HEK293T (cell line): ENCODE measurements around the gene MAP3K20.

Source experiments
- CTCF ChIA-PET: fragments of 350-600 bp; formaldehyde crosslinking; extraction: SDS; loops from one replicate; lab custom pipeline; 2021; ENCODE audit warnings: antibody characterized with exemption, inconsistent platforms; lab: Yijun Ruan, JAX
- POLR2A ChIA-PET: fragments of 350-600 bp; formaldehyde crosslinking; extraction: SDS; loops from one replicate; lab custom pipeline; 2020; ENCODE audit warnings: antibody characterized with exemption, inconsistent platforms; lab: Yijun Ruan, JAX
- DNase-seq: peaks from one replicate; pipeline ENCODE4 v3.0.0; 2012; ENCODE audit warnings: mixed read lengths; ENCODE audit errors: extremely low spot score
- ARNT ChIP-seq: fragments of 450-650 bp; IDR thresholded peaks from 2 replicates; pipeline ENCODE4 v1.6.1; 2017; ENCODE audit warnings: mild to moderate bottlenecking
- BHLHE40 ChIP-seq: fragments of 450-650 bp; IDR thresholded peaks from 2 replicates; pipeline ENCODE4 v1.6.1; 2016; ENCODE audit warnings: mild to moderate bottlenecking, moderate library complexity, borderline replicate concordance
- CTBP1 ChIP-seq: fragments of 450-650 bp; IDR thresholded peaks from 2 replicates; pipeline ENCODE4 v1.6.1; 2016; ENCODE audit warnings: borderline replicate concordance
- ELF4 ChIP-seq: fragments of 450-650 bp; IDR thresholded peaks from 2 replicates; pipeline ENCODE4 v1.6.1; 2017; ENCODE audit warnings: antibody characterized with exemption
- FOXA1 ChIP-seq: fragments of 450-650 bp; IDR thresholded peaks from 2 replicates; pipeline ENCODE4 v1.6.1; 2016; ENCODE audit warnings: mild to moderate bottlenecking
- FOXK2 ChIP-seq: fragments of 450-650 bp; IDR thresholded peaks from 2 replicates; pipeline ENCODE4 v1.6.1; 2016; ENCODE audit warnings: mild to moderate bottlenecking
- FOXM1 ChIP-seq: fragments of 450-650 bp; IDR thresholded peaks from 2 replicates; pipeline ENCODE4 v1.6.1; 2017; ENCODE audit warnings: mild to moderate bottlenecking, borderline replicate concordance
- HDGF ChIP-seq: fragments of 450-650 bp; IDR thresholded peaks from 2 replicates; pipeline ENCODE4 v1.6.1; 2017; ENCODE audit warnings: antibody characterized with exemption, borderline replicate concordance
- L3MBTL2 ChIP-seq: fragments of 450-650 bp; conservative IDR thresholded peaks from 2 replicates; pipeline ENCODE4 v1.6.1; 2016; ENCODE audit warnings: mild to moderate bottlenecking
- LEF1 ChIP-seq: fragments of 450-650 bp; IDR thresholded peaks from 2 replicates; pipeline ENCODE4 v1.6.1; 2017; ENCODE audit warnings: mild to moderate bottlenecking, borderline replicate concordance
- NFRKB ChIP-seq: fragments of 450-650 bp; IDR thresholded peaks from 2 replicates; pipeline ENCODE4 v1.6.1; 2016; ENCODE audit warnings: mild to moderate bottlenecking, moderate library complexity
- SP1 ChIP-seq: fragments of 450-650 bp; IDR thresholded peaks from 2 replicates; pipeline ENCODE4 v1.6.1; 2017
- SUZ12 ChIP-seq: fragments of 450-650 bp; IDR thresholded peaks from 2 replicates; pipeline ENCODE4 v1.6.1; 2016; ENCODE audit warnings: mild to moderate bottlenecking
- TARDBP ChIP-seq: fragments of 450-650 bp; IDR thresholded peaks from 2 replicates; pipeline ENCODE4 v1.6.1; 2016
- ZNF384 ChIP-seq: fragments of 450-650 bp; IDR thresholded peaks from 2 replicates; pipeline ENCODE4 v1.6.1; 2016
- TF ChIP-seq, protein P1 (sequence below): fragments of 450-650 bp; IDR thresholded peaks from 2 replicates; pipeline ENCODE4 v1.6.1; 2016

Gene MAP3K20

DNA sequence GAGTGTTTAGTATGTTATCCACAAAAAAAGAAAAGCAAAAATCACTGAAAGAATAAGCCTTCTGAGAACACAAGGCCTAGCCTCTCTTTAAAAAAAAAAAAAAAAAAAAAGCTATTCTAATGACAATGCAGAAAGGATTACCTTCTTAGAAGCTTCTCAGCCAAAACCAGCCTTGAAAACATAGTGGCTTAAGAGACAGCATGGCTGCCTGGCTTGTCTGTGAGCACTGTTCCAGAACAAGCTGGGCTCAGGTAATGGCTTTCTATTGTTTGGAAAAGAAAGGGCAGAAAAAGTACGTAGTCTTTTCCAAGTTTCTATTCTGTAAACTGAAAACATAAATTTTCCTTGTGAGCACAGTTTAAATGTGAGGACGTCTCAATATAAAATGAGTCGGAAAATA, 119.5 kb downstream of the MAP3K20 start:
- CTCF ChIA-PET, result no interaction called here
- TF ChIP-seq ELF4, result no peak
- TF ChIP-seq BHLHE40, result no peak
- TF ChIP-seq CTBP1, result no peak
- no peak for TF ChIP-seq NFRKB
- TF ChIP-seq SP1, result no peak
- no peak for TF ChIP-seq ARNT
- TF ChIP-seq FOXK2, result no peak
- TF ChIP-seq L3MBTL2, result no peak
- TF ChIP-seq HDGF, result no peak
- no peak for TF ChIP-seq ZNF384
- TF ChIP-seq FOXM1, result no peak
- POLR2A ChIA-PET, result no interaction called here
- DNase-seq, result no peak

GRCh38 chr2:173196080-173196479, 120.4 kb downstream of the MAP3K20 start:
- TF ChIP-seq FOXK2, result no peak
- no peak for TF ChIP-seq LEF1
- no peak for TF ChIP-seq L3MBTL2
- no peak for TF ChIP-seq FOXA1
- no peak for TF ChIP-seq SP1
- no peak for TF ChIP-seq HDGF
- TF ChIP-seq ELF4, result no peak
- no peak for TF ChIP-seq CTBP1
- no peak for TF ChIP-seq BHLHE40
- TF ChIP-seq TARDBP, result no peak
- TF ChIP-seq NFRKB, result no peak
- TF ChIP-seq ARNT, result no peak
- no peak for TF ChIP-seq SUZ12
- TF ChIP-seq, protein P1, sequence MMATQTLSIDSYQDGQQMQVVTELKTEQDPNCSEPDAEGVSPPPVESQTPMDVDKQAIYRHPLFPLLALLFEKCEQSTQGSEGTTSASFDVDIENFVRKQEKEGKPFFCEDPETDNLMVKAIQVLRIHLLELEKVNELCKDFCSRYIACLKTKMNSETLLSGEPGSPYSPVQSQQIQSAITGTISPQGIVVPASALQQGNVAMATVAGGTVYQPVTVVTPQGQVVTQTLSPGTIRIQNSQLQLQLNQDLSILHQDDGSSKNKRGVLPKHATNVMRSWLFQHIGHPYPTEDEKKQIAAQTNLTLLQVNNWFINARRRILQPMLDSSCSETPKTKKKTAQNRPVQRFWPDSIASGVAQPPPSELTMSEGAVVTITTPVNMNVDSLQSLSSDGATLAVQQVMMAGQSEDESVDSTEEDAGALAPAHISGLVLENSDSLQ, result no peak
- no peak for TF ChIP-seq ZNF384
- no peak for TF ChIP-seq FOXM1
- CTCF ChIA-PET, result no interaction called here
- no peak for DNase-seq
- POLR2A ChIA-PET, result no interaction called here

GRCh38 chr2:173196638-173197037, 121.0 kb downstream of the MAP3K20 start:
- CTCF ChIA-PET, result no interaction called here
- TF ChIP-seq HDGF, result no peak
- TF ChIP-seq TARDBP, result no peak
- TF ChIP-seq, protein P1, result no peak
- no peak for TF ChIP-seq CTBP1
- no peak for TF ChIP-seq BHLHE40
- TF ChIP-seq SUZ12, result no peak
- no peak for TF ChIP-seq ARNT
- DNase-seq, result no peak
- POLR2A ChIA-PET, result no interaction called here

DNA sequence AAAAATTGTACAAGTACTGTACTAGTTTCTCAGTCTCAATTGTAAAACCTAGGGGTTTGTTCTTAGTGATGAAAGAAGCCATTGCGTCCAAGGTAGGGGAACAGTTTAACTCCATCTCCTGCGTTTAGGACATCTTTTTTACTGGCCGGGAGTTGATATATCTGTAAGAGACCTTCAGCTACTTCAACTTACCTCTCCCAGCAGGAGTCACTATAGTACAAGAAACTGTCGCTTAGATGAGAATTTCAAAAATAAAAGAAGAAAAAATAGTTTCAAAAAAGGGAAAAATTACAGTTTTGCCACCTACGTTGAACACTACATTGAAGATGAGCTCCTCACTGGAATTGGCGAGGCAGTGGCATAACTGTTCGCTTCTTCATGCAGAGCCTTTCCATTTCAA, 122.7 kb downstream of the MAP3K20 start:
- POLR2A ChIA-PET, result no interaction called here
- TF ChIP-seq, protein P1, result no peak
- TF ChIP-seq L3MBTL2 (no peak), NFRKB (no peak), LEF1 (no peak)
- CTCF ChIA-PET, result no interaction called here

GRCh38 chr2:173199294-173199693, 123.6 kb downstream of the MAP3K20 start:
- TF ChIP-seq LEF1, result no peak
- no peak for TF ChIP-seq SUZ12
- no peak for TF ChIP-seq NFRKB
- TF ChIP-seq, protein P1, result no peak
- TF ChIP-seq TARDBP, result no peak
- TF ChIP-seq ZNF384, result no peak
- ChIA-PET CTCF (no interaction called here), POLR2A (no interaction called here)
- DNase-seq, result no peak

More for the DNA sequence above, 122.7 kb downstream of the MAP3K20 start:
- DNase-seq, result no peak

GRCh38 chr2:173202570-173202969, 126.9 kb downstream of the MAP3K20 start:
- DNase-seq, result no peak
- ChIA-PET POLR2A (no interaction called here), CTCF (no interaction called here)
- TF ChIP-seq FOXM1, result no peak
- TF ChIP-seq BHLHE40, result no peak
- no peak for TF ChIP-seq ELF4
- TF ChIP-seq SUZ12, result no peak
- no peak for TF ChIP-seq NFRKB
- no peak for TF ChIP-seq FOXA1
- no peak for TF ChIP-seq TARDBP
- no peak for TF ChIP-seq LEF1
- no peak for TF ChIP-seq CTBP1
- TF ChIP-seq HDGF, result no peak
- TF ChIP-seq L3MBTL2, result no peak
- no peak for TF ChIP-seq FOXK2
- no peak for TF ChIP-seq SP1
- TF ChIP-seq, protein P1, result no peak
- TF ChIP-seq ZNF384, result no peak
- TF ChIP-seq ARNT, result no peak
